Osteoblast (primary cell): Measurements from ENCODE around the gene PLCH2. TPM values are rescaled to one million over a fixed set of nuclear protein-coding genes. Genes with fewer than 3 reads are reported as not detected.

Source experiments
- DNase-seq: peaks from one replicate; pipeline ENCODE4 v3.0.0; 2011; ENCODE audit warnings: low spot score, mixed read lengths; ENCODE audit not compliant: insufficient read length; ENCODE audit errors: missing footprints
- H2AFZ ChIP-seq: 2 replicates; pipeline ENCODE4 v1.6.0; 2011; ENCODE audit warnings: mild to moderate bottlenecking, low read length
- H3K27ac ChIP-seq: 2 replicates; pipeline ENCODE4 v1.5.1; 2011; ENCODE audit warnings: mild to moderate bottlenecking, low read depth, low read length, moderate library complexity
- H3K27me3 ChIP-seq: 2 replicates; pipeline ENCODE4 v1.6.0; 2012; ENCODE audit warnings: mild to moderate bottlenecking, control low read depth, inconsistent platforms, low read length, moderate library complexity; ENCODE audit not compliant: insufficient read depth
- H3K36me3 ChIP-seq: 2 replicates; pipeline ENCODE4 v1.5.1; 2011; ENCODE audit warnings: mild to moderate bottlenecking, low read length, control low read depth, moderate library complexity; ENCODE audit not compliant: insufficient read depth
- H3K4me1 ChIP-seq: 2 replicates; pipeline ENCODE4 v1.5.1; 2011; ENCODE audit warnings: mild to moderate bottlenecking, low read length, control low read depth, moderate library complexity; ENCODE audit not compliant: insufficient read depth
- H3K4me2 ChIP-seq: 2 replicates; pipeline ENCODE4 v1.6.0; 2011; ENCODE audit warnings: mild to moderate bottlenecking, low read length; ENCODE audit not compliant: insufficient read depth
- H3K4me3 ChIP-seq: fragments of 200-600 bp; sonication (generic); 3 replicates; pipeline ENCODE4 v1.5.1; 2012; ENCODE audit warnings: mild to moderate bottlenecking, low read length, inconsistent platforms; ENCODE audit not compliant: insufficient read depth
- H3K79me2 ChIP-seq: 2 replicates; pipeline ENCODE4 v1.6.0; 2012; ENCODE audit warnings: mild to moderate bottlenecking, low read length, control low read depth, inconsistent platforms; ENCODE audit not compliant: insufficient read depth
- H3K9me3 ChIP-seq: 2 replicates; pipeline ENCODE4 v1.5.1; 2011; ENCODE audit warnings: low read depth, low read length, control low read depth
- H4K20me1 ChIP-seq: 2 replicates; pipeline ENCODE4 v1.6.0; 2012; ENCODE audit warnings: mild to moderate bottlenecking, low read length, control low read depth; ENCODE audit not compliant: insufficient read depth
- CTCF ChIP-seq: IDR thresholded peaks from 2 replicates; pipeline ENCODE4 v1.5.1; 2011; ENCODE audit warnings: mild to moderate bottlenecking, low read depth, low read length, moderate library complexity; ENCODE audit errors: extremely low read depth
- total RNA-seq: library from RNA; depleted of rRNA; stranded (reverse); fragments of >200 nt; gene quantifications from 2 replicates; pipeline ENCODE4 v1.2.3, GENCODE V29; 2012

The PLCH2 gene
- total RNA-seq, 1 donor = under 0.01 TPM

- H3K4me1 ChIP-seq = no peaks in the 10 kb centered on the region
- no peak for DNase-seq
- H3K27ac ChIP-seq = no peak overlapping the region
- H3K4me3 ChIP-seq = no peak overlapping the region
- TF ChIP-seq CTCF = no peak
- peaks cover 46% of the 10 kb centered on the region for H3K36me3 ChIP-seq
- no peak overlapping the region for H3K4me2 ChIP-seq
- H3K79me2 ChIP-seq = no peaks in the 10 kb centered on the region
- no peak overlapping the region for H2AFZ ChIP-seq
- peaks cover 3% of the 10 kb centered on the region for H4K20me1 ChIP-seq
- H3K27me3 ChIP-seq = no peaks in the 10 kb centered on the region
- H3K9me3 ChIP-seq = no peaks in the 10 kb centered on the region
Measured at GRCh38 chr1:2513939-2514652, 38.0 kb downstream of the PLCH2 start.

GRCh38 chr1:2514863-2515762 lies 39.0 kb downstream of the PLCH2 start:
- Histone ChIP-seq H3K4me2 (no peak overlapping the region), H3K27me3 (no peaks in the 10 kb centered on the region), H3K36me3 (peaks cover 44% of the 10 kb centered on the region), H4K20me1 (peaks cover 3% of the 10 kb centered on the region), H3K9me3 (no peaks in the 10 kb centered on the region), H3K79me2 (no peaks in the 10 kb centered on the region), H3K4me1 (no peaks in the 10 kb centered on the region), H2AFZ (no peak overlapping the region), H3K4me3 (no peak overlapping the region), H3K27ac (no peak overlapping the region)
- TF ChIP-seq CTCF = no peak
- DNase-seq = no peak

GRCh38 chr1:2515763-2516080 lies 39.6 kb downstream of the PLCH2 start:
- no peak for TF ChIP-seq CTCF
- Histone ChIP-seq H3K4me3 (no peak overlapping the region), H3K27ac (no peak overlapping the region), H3K36me3 (peaks cover 45% of the 10 kb centered on the region), H3K4me2 (no peak overlapping the region), H3K9me3 (no peaks in the 10 kb centered on the region), H3K27me3 (no peaks in the 10 kb centered on the region), H4K20me1 (peaks cover 5% of the 10 kb centered on the region), H3K4me1 (no peaks in the 10 kb centered on the region), H2AFZ (no peak overlapping the region), H3K79me2 (no peaks in the 10 kb centered on the region)
- no peak for DNase-seq

GRCh38 chr1:2516124-2516523 lies 40.0 kb downstream of the PLCH2 start:
- H3K4me1 ChIP-seq = no peaks in the 10 kb centered on the region
- no peak for TF ChIP-seq CTCF
- DNase-seq = no peak
- no peak overlapping the region for H3K4me3 ChIP-seq
- H3K9me3 ChIP-seq = no peaks in the 10 kb centered on the region
- H3K27me3 ChIP-seq = no peaks in the 10 kb centered on the region
- H3K4me2 ChIP-seq = no peak overlapping the region
- H3K27ac ChIP-seq = no peak overlapping the region
- H3K79me2 ChIP-seq = peaks cover under 1% of the 10 kb centered on the region
- peaks cover 49% of the 10 kb centered on the region for H3K36me3 ChIP-seq
- peaks cover 10% of the 10 kb centered on the region for H4K20me1 ChIP-seq
- H2AFZ ChIP-seq = no peak overlapping the region
